ENCODE data around the gene SLC24A4.

Gene SLC24A4

DNA sequence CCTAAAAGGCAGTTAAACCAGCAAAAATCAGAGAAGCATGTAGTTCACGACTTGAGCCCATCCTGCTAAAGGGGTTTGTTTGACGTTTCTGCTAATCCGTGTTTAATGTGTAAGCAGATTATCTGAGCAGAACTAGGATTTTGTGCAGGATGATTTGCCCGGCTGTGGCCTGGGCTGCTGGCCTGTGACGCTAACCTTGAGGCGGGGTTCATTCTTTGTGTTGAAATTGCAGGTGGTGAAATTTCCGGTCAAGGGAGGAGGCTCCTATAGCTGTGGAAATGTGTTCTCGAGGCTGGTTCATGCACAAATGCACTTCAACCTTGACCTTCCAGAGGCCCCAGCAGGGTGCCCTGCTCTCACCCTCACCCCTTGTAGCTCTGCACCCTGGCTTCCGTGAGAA, 63.7 kb downstream of the SLC24A4 start:
- H3K36me3 ChIP-seq (ENCODE audit: control insufficient read depth, insufficient read depth, low read length) = no peaks in the 10 kb centered on the region
- no peak for TF ChIP-seq CTCF (IDR thresholded peaks at IDR 0.05; ENCODE audit: insufficient read depth, low read length, poor library complexity, severe bottlenecking)
- peaks cover 1% of the 10 kb centered on the region for H3K27me3 ChIP-seq (replicated peaks; ENCODE audit: control insufficient read depth, insufficient read depth, low read length)
- DNase-seq (ENCODE audit: extremely low read depth, insufficient read length) = no peak
- H3K4me3 ChIP-seq (replicated peaks; ENCODE audit: low read depth, low read length) = no peak overlapping the region

DNA sequence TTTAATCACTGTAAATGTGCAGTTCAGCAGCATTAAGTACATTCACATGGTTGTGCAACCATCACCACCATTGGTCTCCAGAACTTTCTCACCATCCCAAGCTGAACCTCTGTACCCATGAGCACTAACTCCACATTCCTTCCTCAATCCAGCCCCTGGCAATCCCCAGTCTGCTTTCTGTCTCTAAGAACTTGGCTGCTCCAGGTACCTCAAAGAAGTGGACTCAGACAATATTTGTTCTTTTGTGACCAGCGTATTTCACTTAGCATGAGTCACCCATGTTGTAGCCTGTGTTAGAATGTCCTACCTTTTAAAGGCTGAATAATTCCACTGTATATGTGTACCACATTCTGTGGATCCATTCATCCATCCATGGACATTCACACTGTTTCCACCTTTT, 64.6 kb downstream of the SLC24A4 start:
- Histone ChIP-seq H3K4me3 (replicated peaks; ENCODE audit: low read depth, low read length) (no peak overlapping the region), H3K36me3 (ENCODE audit: control insufficient read depth, insufficient read depth, low read length) (no peaks in the 10 kb centered on the region), H3K27me3 (replicated peaks; ENCODE audit: control insufficient read depth, insufficient read depth, low read length) (peaks cover 1% of the 10 kb centered on the region)
- TF ChIP-seq CTCF (IDR thresholded peaks at IDR 0.05; ENCODE audit: insufficient read depth, low read length, poor library complexity, severe bottlenecking) = no peak
- DNase-seq (ENCODE audit: extremely low read depth, insufficient read length) = no peak

- H3K27me3 ChIP-seq (replicated peaks; ENCODE audit: control insufficient read depth, insufficient read depth, low read length) = no peaks in the 10 kb centered on the region; the same call in none of the 2 replicates
- H3K36me3 ChIP-seq (ENCODE audit: control insufficient read depth, insufficient read depth, low read length) = no peaks in the 10 kb centered on the region
- H3K4me3 ChIP-seq (replicated peaks; ENCODE audit: low read depth, low read length) = no peak overlapping the region
- DNase-seq (ENCODE audit: extremely low read depth, insufficient read length) = no peak
- TF ChIP-seq CTCF (IDR thresholded peaks at IDR 0.05; ENCODE audit: insufficient read depth, low read length, poor library complexity, severe bottlenecking) = no peak
Measured at GRCh38 chr14:92389598-92390158, 66.7 kb downstream of the SLC24A4 start.

DNA sequence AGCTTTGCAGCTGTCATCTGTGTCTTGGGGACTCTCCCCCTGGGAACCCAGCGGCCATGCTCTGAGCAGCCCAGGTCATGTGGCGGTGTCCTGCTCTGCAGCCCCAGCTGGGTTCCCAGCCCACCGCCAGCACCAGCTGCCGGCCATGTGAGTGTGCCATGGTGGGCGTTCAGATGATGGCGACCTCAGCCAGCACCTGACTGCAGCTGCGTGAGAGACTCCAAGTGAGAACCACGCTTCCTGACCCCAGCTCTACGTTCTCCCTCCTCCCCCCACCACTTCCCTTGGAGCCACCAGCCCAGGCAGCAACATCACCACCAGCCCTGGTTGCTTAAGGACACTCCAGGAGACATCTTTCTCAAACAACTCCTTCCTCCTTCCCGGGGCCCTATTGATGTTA, 68.8 kb downstream of the SLC24A4 start:
- H3K4me3 ChIP-seq (replicated peaks; ENCODE audit: low read depth, low read length) = no peak overlapping the region
- no peak for DNase-seq (ENCODE audit: extremely low read depth, insufficient read length)
- no peaks in the 10 kb centered on the region for H3K36me3 ChIP-seq (ENCODE audit: control insufficient read depth, insufficient read depth, low read length)
- H3K27me3 ChIP-seq (replicated peaks; ENCODE audit: control insufficient read depth, insufficient read depth, low read length) = no peaks in the 10 kb centered on the region; the same call in 1 of the 2 replicates
- TF ChIP-seq CTCF (IDR thresholded peaks at IDR 0.05; ENCODE audit: insufficient read depth, low read length, poor library complexity, severe bottlenecking) = no peak

GRCh38 chr14:92392711-92393110, 69.7 kb downstream of the SLC24A4 start:
- H3K27me3 ChIP-seq (replicated peaks; ENCODE audit: control insufficient read depth, insufficient read depth, low read length) = no peaks in the 10 kb centered on the region; the same call in 1 of the 2 replicates
- no peak for DNase-seq (ENCODE audit: extremely low read depth, insufficient read length)

More at GRCh38 chr14:92392711-92393110, 69.7 kb downstream of the SLC24A4 start:
- Histone ChIP-seq H3K36me3 (ENCODE audit: control insufficient read depth, insufficient read depth, low read length) (no peaks in the 10 kb centered on the region), H3K4me3 (replicated peaks; ENCODE audit: low read depth, low read length) (no peak overlapping the region)
- TF ChIP-seq CTCF (IDR thresholded peaks at IDR 0.05; ENCODE audit: insufficient read depth, low read length, poor library complexity, severe bottlenecking) = no peak
